Retinal pigment epithelial cell (primary cell): ENCODE results near the gene GINM1.

Experiments
- DNase-seq: peaks from one replicate; pipeline ENCODE4 v3.0.0-alpha.2; 2010; ENCODE audit warnings: low read depth
- H3K4me3 ChIP-seq: 2 replicates; pipeline ENCODE4 v1.5.1; 2011; ENCODE audit warnings: mild to moderate bottlenecking, low read length, control low read depth, moderate library complexity
- TF ChIP-seq, protein P1 (sequence below): conservative IDR thresholded peaks from 2 replicates; pipeline ENCODE4 v1.5.1; 2011; ENCODE audit warnings: low read depth, low read length, control low read depth, inconsistent platforms

The GINM1 gene

DNA sequence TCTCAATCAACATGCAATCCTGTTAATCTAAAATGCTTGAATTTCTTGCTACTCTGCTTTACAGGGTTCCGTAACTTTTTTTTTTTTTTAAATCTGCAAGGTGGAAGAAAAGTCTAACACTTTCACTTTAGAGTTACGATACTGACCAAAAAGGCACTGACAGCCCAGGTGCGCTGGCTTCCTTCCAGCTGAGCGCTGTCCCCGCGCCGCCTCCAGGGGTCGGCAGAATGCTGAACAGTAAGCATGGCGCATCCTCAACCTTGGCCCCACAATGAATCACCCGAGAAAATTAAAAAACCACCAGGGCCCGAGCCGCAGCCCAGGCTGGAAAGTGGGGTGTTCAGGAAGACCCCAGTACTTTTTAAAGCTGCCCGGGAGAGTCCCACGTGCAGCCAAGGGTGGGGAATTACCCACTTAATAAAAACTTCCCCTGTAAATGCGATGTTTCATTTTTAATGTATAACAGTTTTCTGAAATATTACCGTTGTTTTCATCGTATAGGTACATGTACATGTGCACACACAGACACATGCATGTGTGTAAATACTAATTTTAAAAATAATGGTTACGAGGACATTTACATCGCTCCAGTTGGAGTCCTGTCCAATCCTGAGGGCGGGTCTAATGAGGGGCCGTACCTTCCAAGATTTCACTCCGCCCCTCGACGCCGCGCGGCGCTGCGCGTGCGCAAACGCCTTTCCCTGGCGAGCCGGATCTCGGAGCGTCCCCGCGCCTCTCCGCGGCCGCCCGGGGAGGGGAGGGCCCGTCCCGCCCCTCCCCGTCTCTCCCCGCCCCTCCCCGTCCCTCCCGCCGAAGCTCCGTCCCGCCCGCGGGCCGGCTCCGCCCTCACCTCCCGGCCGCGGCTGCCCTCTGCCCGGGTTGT, at the start of gene GINM1:
Gene GINM1 (plus strand): TSS at position 849 of the 883 bp plus-strand sequence. CDS start 40 bp downstream, outside the sequence.
- peak within 1 kb of the TSS; percentile 87 for H3K4me3 ChIP-seq
- TF ChIP-seq, protein P1, sequence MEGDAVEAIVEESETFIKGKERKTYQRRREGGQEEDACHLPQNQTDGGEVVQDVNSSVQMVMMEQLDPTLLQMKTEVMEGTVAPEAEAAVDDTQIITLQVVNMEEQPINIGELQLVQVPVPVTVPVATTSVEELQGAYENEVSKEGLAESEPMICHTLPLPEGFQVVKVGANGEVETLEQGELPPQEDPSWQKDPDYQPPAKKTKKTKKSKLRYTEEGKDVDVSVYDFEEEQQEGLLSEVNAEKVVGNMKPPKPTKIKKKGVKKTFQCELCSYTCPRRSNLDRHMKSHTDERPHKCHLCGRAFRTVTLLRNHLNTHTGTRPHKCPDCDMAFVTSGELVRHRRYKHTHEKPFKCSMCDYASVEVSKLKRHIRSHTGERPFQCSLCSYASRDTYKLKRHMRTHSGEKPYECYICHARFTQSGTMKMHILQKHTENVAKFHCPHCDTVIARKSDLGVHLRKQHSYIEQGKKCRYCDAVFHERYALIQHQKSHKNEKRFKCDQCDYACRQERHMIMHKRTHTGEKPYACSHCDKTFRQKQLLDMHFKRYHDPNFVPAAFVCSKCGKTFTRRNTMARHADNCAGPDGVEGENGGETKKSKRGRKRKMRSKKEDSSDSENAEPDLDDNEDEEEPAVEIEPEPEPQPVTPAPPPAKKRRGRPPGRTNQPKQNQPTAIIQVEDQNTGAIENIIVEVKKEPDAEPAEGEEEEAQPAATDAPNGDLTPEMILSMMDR, result peak; percentile 76

DNA sequence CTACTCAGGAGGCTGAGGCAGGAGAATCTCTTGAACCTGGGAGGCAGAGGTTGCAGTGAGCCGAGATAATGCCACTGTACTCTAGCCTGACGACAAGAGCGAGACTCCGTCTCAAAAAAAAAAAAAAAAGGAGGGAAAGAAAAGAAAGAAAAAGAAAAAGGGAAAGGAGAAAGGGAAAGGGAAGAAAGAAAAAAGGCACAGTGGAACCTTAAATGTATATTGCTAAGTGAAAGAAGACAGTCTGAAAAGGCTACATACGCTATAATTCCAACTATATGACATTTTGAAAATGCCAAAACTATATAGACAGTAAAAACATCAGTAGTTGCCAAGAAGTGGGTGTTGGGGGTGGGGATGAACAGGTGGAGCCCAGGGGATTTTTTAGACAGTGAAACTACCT, 36.5 kb upstream of the GINM1 start:
- DNase-seq, result no peak
- TF ChIP-seq, protein P1, result no peak
- no peak overlapping the region for H3K4me3 ChIP-seq

More for the DNA sequence above, at the start of gene GINM1:
- peak; percentile 69 for DNase-seq

DNA sequence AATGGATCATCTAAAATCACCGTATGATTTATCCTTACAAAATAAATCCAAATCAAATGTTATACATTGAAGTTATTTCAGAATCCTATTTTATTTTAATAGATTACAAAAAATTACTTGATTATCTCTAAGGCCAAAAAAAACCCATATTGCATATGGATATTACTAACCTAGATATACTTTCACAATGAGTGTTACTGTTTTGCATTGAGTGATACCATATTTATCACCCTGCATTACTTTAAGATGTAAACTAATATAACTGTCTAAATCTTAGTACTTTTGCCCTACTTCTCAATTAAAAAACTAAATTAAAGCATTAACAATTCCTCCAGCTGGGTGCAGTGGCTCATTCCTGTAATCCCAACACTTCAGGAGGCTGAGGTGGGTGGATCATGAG, 31.4 kb upstream of the GINM1 start:
- no peak overlapping the region for H3K4me3 ChIP-seq
- TF ChIP-seq, protein P1, result no peak
- no peak for DNase-seq

DNA sequence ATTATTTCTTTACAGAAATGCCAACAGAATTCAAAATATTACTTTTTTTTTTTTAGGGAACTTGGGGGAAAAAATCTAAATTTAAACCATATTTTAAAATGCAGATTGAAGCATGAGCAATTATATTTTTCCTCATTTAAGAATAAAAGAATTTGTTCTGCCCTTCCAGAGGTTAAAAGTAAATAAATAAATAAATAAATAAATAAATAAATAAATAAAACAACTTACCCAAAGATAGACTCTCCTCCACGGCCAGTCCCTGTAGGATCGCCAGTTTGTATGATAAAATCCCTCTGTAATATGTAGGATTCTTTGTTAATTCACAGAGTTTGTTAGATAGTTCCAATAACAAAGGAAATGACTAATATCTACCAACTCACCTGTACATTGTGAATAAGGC, 25.0 kb upstream of the GINM1 start:
- no peak overlapping the region for H3K4me3 ChIP-seq
- TF ChIP-seq, protein P1, result no peak
- no peak for DNase-seq

- H3K4me3 ChIP-seq, result peak overlapping the region; percentile 100
- TF ChIP-seq, protein P1, result no peak
- no peak for DNase-seq
Observed at GRCh38 chr6:149544646-149545257, 21.4 kb upstream of the GINM1 start.

GRCh38 chr6:149545258-149545753, 20.9 kb upstream of the GINM1 start:
- no peak for DNase-seq
- TF ChIP-seq, protein P1, result no peak
- peak overlapping the region; percentile 100 for H3K4me3 ChIP-seq
